H9 (cell line): ENCODE measurements around the gene POLH. TPM values are rescaled to one million over a fixed set of nuclear protein-coding genes. Genes with fewer than 3 reads are reported as not detected.
"Not testable (repeated sequence)": the region's sequence is repeated elsewhere in the genome, so short reads cannot be mapped to it uniquely, and the experiment has no call there.

Experiments
- DNase-seq: peaks from one replicate; pipeline ENCODE4 v3.0.0-alpha.2; 2017
- H2AFZ ChIP-seq: one replicate; pipeline ENCODE4 v1.6.1; 2013; ENCODE audit warnings: mild to moderate bottlenecking, low read length, control low read depth, moderate library complexity
- H2AK5ac ChIP-seq: 2 replicates; pipeline ENCODE4 v1.6.1; 2013; ENCODE audit warnings: low read length, control low read depth, mixed read lengths; ENCODE audit not compliant: insufficient read length
- H2BK120ac ChIP-seq: one replicate; pipeline ENCODE4 v1.6.1; 2013; ENCODE audit warnings: low read depth, mild to moderate bottlenecking, low read length, control low read depth, inconsistent platforms; ENCODE audit not compliant: poor library complexity, severe bottlenecking
- H2BK12ac ChIP-seq: 2 replicates; pipeline ENCODE4 v1.6.1; 2013; ENCODE audit warnings: low read length, control low read depth, mixed read lengths, low read depth; ENCODE audit not compliant: insufficient read length
- H2BK15ac ChIP-seq: 2 replicates; pipeline ENCODE4 v1.6.1; 2013; ENCODE audit warnings: low read depth, low read length, control low read depth
- H2BK20ac ChIP-seq: one replicate; pipeline ENCODE4 v1.6.1; 2013; ENCODE audit warnings: low read depth, mild to moderate bottlenecking, low read length, control low read depth, inconsistent platforms; ENCODE audit not compliant: poor library complexity, severe bottlenecking
- H2BK5ac ChIP-seq: 2 replicates; pipeline ENCODE4 v1.6.1; 2013; ENCODE audit warnings: low read length, control low read depth, mixed read lengths; ENCODE audit not compliant: insufficient read length
- H3K14ac ChIP-seq: 2 replicates; pipeline ENCODE4 v1.6.1; 2013; ENCODE audit warnings: low read length, control low read depth; ENCODE audit not compliant: insufficient read depth
- H3K18ac ChIP-seq: 2 replicates; pipeline ENCODE4 v1.6.1; 2013; ENCODE audit warnings: low read depth, mild to moderate bottlenecking, mixed read lengths, low read length, control low read depth; ENCODE audit not compliant: insufficient read length
- H3K23ac ChIP-seq: 2 replicates; pipeline ENCODE4 v1.6.1; 2013; ENCODE audit warnings: low read length, control low read depth, mixed read lengths, low read depth; ENCODE audit not compliant: insufficient read length
- H3K23me2 ChIP-seq: 2 replicates; pipeline ENCODE4 v1.6.1; 2013; ENCODE audit warnings: low read depth, mild to moderate bottlenecking, mixed read lengths, low read length, control low read depth; ENCODE audit not compliant: insufficient read length, poor library complexity, severe bottlenecking
- H3K27ac ChIP-seq: 2 replicates; pipeline ENCODE4 v1.5.1; 2013; ENCODE audit warnings: low read length, control low read depth, mixed read lengths, low read depth; ENCODE audit not compliant: insufficient read length
- H3K27me3 ChIP-seq: 2 replicates; pipeline ENCODE4 v1.6.1; 2013; ENCODE audit warnings: low read length, control low read depth, inconsistent platforms; ENCODE audit not compliant: insufficient read depth
- H3K4ac ChIP-seq: 2 replicates; pipeline ENCODE4 v1.6.1; 2013; ENCODE audit warnings: low read depth, mild to moderate bottlenecking, control low read depth, inconsistent platforms, low read length, moderate library complexity
- H3K4me1 ChIP-seq: 2 replicates; pipeline ENCODE4 v1.6.1; 2013; ENCODE audit warnings: low read length, control low read depth, inconsistent platforms; ENCODE audit not compliant: insufficient read depth
- H3K4me2 ChIP-seq: 2 replicates; pipeline ENCODE4 v1.6.1; 2013; ENCODE audit warnings: low read length, control low read depth, mixed read lengths; ENCODE audit not compliant: insufficient read length, insufficient read depth
- H3K56ac ChIP-seq: 2 replicates; pipeline ENCODE4 v1.6.1; 2013; ENCODE audit warnings: low read depth, mild to moderate bottlenecking, mixed read lengths, low read length, control low read depth; ENCODE audit not compliant: insufficient read length
- H3K79me1 ChIP-seq: 2 replicates; pipeline ENCODE4 v1.6.1; 2013; ENCODE audit warnings: low read depth, mild to moderate bottlenecking, moderate library complexity, low read length, control low read depth, inconsistent platforms; ENCODE audit not compliant: insufficient read depth, poor library complexity, severe bottlenecking
- H3K79me2 ChIP-seq: 2 replicates; pipeline ENCODE4 v1.6.1; 2013; ENCODE audit warnings: low read length, control low read depth, inconsistent platforms; ENCODE audit not compliant: insufficient read depth
- H3K9ac ChIP-seq: 2 replicates; pipeline ENCODE4 v1.6.1; 2013; ENCODE audit warnings: low read length, control low read depth, mixed read lengths; ENCODE audit not compliant: insufficient read length; ENCODE audit errors: extremely low read depth
- H3K9me3 ChIP-seq: one replicate; pipeline ENCODE4 v1.6.1; 2013; ENCODE audit warnings: low read depth, low read length, inconsistent platforms; ENCODE audit not compliant: control insufficient read depth
- H3T11ph ChIP-seq: one replicate; pipeline ENCODE4 v1.6.1; 2013; ENCODE audit warnings: mild to moderate bottlenecking, low read length, control low read depth, inconsistent platforms
- H4K20me1 ChIP-seq: one replicate; pipeline ENCODE4 v1.6.1; 2013; ENCODE audit not compliant: control insufficient read depth, insufficient read length, insufficient read depth
- H4K5ac ChIP-seq: 2 replicates; pipeline ENCODE4 v1.6.1; 2013; ENCODE audit warnings: low read depth, mild to moderate bottlenecking, mixed read lengths, low read length, control low read depth; ENCODE audit not compliant: insufficient read length
- H4K8ac ChIP-seq: replicated peaks from 2 replicates; pipeline ENCODE4 v1.6.1; 2013; ENCODE audit warnings: low read length, control low read depth, mixed read lengths, low read depth; ENCODE audit not compliant: insufficient read length
- H4K91ac ChIP-seq: 2 replicates; pipeline ENCODE4 v1.6.1; 2013; ENCODE audit warnings: low read depth, mild to moderate bottlenecking, moderate library complexity, mixed read lengths, low read length, control low read depth; ENCODE audit not compliant: insufficient read length
- H3K27ac Mint-ChIP-seq, 3 experiments: 2 replicates in 2 of 3; 3 replicates in 1 of 3; pipeline ENCODE4 v1.8.0; 2020 to 2021; ENCODE audit warnings: mixed read lengths in 3 of 3, mild to moderate bottlenecking in 1 of 3, moderate library complexity in 1 of 3
- H3K27me3 Mint-ChIP-seq: 2 replicates; pipeline ENCODE4 v1.8.0; 2021; ENCODE audit warnings: low read depth, mild to moderate bottlenecking, moderate library complexity, mixed read lengths
- H3K36me3 Mint-ChIP-seq, 3 experiments: 2 replicates in 2 of 3; 3 replicates in 1 of 3; pipeline ENCODE4 v1.8.0; 2020 to 2021; ENCODE audit warnings: low read depth in 3 of 3, mixed read lengths in 3 of 3; ENCODE audit not compliant: insufficient read depth in 1 of 3
- H3K4me1 Mint-ChIP-seq, 2 experiments: 2 replicates each; pipeline ENCODE4 v1.8.0; 2020; ENCODE audit warnings: mixed read lengths in 2 of 2
- H3K4me3 Mint-ChIP-seq, 2 experiments: 2 replicates in 1 of 2; 3 replicates in 1 of 2; pipeline ENCODE4 v1.8.0; 2020 to 2021; ENCODE audit warnings: mild to moderate bottlenecking in 2 of 2, mixed read lengths in 2 of 2, moderate library complexity in 1 of 2
- H3K9me3 Mint-ChIP-seq, 2 experiments: 2 replicates in 1 of 2; 3 replicates in 1 of 2; pipeline ENCODE4 v1.8.0; 2020; ENCODE audit warnings: mild to moderate bottlenecking in 2 of 2, mixed read lengths in 2 of 2, moderate library complexity in 1 of 2
- WGBS: extraction: QIAGEN DNeasy Blood & Tissue Kit; methylation state at CpG from one replicate; pipeline ENCODE4 v1.1.7; 2013; ENCODE audit warnings: missing lambda C conversion rate, low lambda C conversion rate, mixed read lengths; ENCODE audit not compliant: insufficient read length; ENCODE audit errors: extremely low coverage; 5-methylcytosine and 5-hydroxymethylcytosine counted together
- total RNA-seq: library from RNA; stranded (reverse); gene quantifications from 2 replicates; pipeline ENCODE4 v1.2.1, GENCODE V29; 2021
- TF ChIP-seq, protein P1 (sequence below): fragments of 200-600 bp; sonication (generic); conservative IDR thresholded peaks from 3 replicates; pipeline ENCODE4 v1.8.0; 2021; ENCODE audit warnings: antibody characterized with exemption, mild to moderate bottlenecking

Gene POLH
- total RNA-seq, 1 experiment from 2014 or later: 12.6 TPM

DNA sequence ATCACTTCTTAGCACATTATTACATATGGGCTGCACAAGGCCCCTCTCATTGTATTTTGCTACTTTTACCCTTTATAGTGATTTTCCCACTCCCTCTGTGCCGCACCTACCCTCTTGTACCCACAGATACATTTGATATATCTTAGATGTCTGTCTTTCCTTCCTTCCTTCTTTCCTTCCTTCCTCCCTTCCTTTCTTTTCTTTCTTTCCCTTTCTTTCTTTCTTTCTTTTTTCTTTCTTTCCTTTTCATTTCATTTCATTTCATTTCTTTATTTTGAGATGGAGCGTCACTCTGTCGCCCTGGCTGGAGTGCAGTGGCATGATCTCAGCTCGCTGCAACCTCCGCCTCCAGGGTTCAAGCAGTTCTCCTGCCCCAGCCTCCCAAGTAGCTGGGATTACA lies 12.2 kb downstream of the POLH start:
- Mint-ChIP-seq H3K27me3 (no peaks in the 10 kb centered on the region), H3K36me3 (peaks cover 0 to 71% (median 43%) of the 10 kb centered on the region in 3 experiments; a peak in 5 of 7 replicates), H3K4me3 (no peak overlapping the region; a peak in 1 of 5 replicates), H3K4me1 (no peaks in the 10 kb centered on the region), H3K9me3 (no peaks in the 10 kb centered on the region), H3K27ac (no peak overlapping the region)
- no peak overlapping the region for H2AFZ ChIP-seq
- no peak overlapping the region for H2BK12ac ChIP-seq
- TF ChIP-seq, protein P1, sequence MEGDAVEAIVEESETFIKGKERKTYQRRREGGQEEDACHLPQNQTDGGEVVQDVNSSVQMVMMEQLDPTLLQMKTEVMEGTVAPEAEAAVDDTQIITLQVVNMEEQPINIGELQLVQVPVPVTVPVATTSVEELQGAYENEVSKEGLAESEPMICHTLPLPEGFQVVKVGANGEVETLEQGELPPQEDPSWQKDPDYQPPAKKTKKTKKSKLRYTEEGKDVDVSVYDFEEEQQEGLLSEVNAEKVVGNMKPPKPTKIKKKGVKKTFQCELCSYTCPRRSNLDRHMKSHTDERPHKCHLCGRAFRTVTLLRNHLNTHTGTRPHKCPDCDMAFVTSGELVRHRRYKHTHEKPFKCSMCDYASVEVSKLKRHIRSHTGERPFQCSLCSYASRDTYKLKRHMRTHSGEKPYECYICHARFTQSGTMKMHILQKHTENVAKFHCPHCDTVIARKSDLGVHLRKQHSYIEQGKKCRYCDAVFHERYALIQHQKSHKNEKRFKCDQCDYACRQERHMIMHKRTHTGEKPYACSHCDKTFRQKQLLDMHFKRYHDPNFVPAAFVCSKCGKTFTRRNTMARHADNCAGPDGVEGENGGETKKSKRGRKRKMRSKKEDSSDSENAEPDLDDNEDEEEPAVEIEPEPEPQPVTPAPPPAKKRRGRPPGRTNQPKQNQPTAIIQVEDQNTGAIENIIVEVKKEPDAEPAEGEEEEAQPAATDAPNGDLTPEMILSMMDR: no peak
- H2BK120ac ChIP-seq: no peak overlapping the region
- H3K4ac ChIP-seq: no peak overlapping the region
- no peak overlapping the region for H2BK5ac ChIP-seq
- H3K4me1 ChIP-seq: no peaks in the 10 kb centered on the region
- H3K9me3 ChIP-seq: no peaks in the 10 kb centered on the region
- H4K8ac ChIP-seq: no peak overlapping the region
- H4K5ac ChIP-seq: no peak overlapping the region
- WGBS: no CpG with 5 or more reads among the region's 5 CpGs
- H3K79me2 ChIP-seq: no peaks in the 10 kb centered on the region
- no peaks in the 10 kb centered on the region for H4K20me1 ChIP-seq
- H3K79me1 ChIP-seq: no peaks in the 10 kb centered on the region
- H2AK5ac ChIP-seq: no peak overlapping the region
- no peak for DNase-seq
- H2BK15ac ChIP-seq: no peak overlapping the region
- no peak overlapping the region for H3K23ac ChIP-seq
- no peaks in the 10 kb centered on the region for H3K23me2 ChIP-seq
- H3K56ac ChIP-seq: no peak overlapping the region
- H3K18ac ChIP-seq: no peak overlapping the region
- no peak overlapping the region for H4K91ac ChIP-seq
- no peak overlapping the region for H3K27ac ChIP-seq
- H3K9ac ChIP-seq: no peak overlapping the region
- no peak overlapping the region for H3K4me2 ChIP-seq
- H2BK20ac ChIP-seq: no peak overlapping the region
- H3T11ph ChIP-seq: no peak overlapping the region
- H3K27me3 ChIP-seq: no peaks in the 10 kb centered on the region
- no peak overlapping the region for H3K14ac ChIP-seq

DNA sequence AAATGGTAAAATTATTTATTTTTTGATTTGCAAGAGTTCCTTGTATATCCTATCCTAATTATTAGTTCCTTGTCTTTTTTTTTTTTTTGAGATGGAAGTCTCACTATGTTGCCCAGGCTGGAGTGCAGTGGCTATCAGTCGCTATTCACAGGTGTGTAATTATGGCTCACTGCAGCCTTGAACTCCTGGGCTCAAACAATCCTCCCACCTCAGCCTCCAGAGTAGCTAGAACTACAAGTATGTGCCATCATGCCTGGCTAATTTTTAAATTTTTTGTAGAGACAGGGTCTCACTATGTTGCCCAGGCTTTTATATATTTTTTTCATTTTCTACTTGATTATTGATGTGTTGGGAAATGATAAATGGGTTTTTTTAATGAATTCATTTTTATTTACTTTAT lies 13.6 kb downstream of the POLH start:
- not testable (repeated sequence) for H3K79me1 ChIP-seq, H2BK12ac ChIP-seq, H3K27ac ChIP-seq, H2AFZ ChIP-seq, H2BK15ac ChIP-seq, H3K27ac Mint-ChIP-seq, DNase-seq, H3K4ac ChIP-seq, H3K23ac ChIP-seq, H3K9ac ChIP-seq, H3K27me3 ChIP-seq, H3K23me2 ChIP-seq, H3K4me1 ChIP-seq, H4K5ac ChIP-seq, H2BK20ac ChIP-seq, H2AK5ac ChIP-seq, H2BK5ac ChIP-seq, H3K9me3 ChIP-seq, H4K20me1 ChIP-seq, H3K4me1 Mint-ChIP-seq, H3K27me3 Mint-ChIP-seq, H3K14ac ChIP-seq, H4K8ac ChIP-seq, H3T11ph ChIP-seq, H3K4me3 Mint-ChIP-seq, H2BK120ac ChIP-seq, H3K56ac ChIP-seq, H3K9me3 Mint-ChIP-seq, H3K18ac ChIP-seq, H4K91ac ChIP-seq, H3K79me2 ChIP-seq, H3K4me2 ChIP-seq
- peaks cover 0 to 57% (median 29%) of the 10 kb centered on the region in 3 experiments; a peak in 5 of 7 replicates for H3K36me3 Mint-ChIP-seq
- WGBS: no CpG with 5 or more reads among the region's 1 CpG
